CD4-positive, alpha-beta T cell treated with Interleukin-10 for 1 hour (primary cell): ENCODE data around the gene OPN5.
A peak's percentile ranks its signal among the peaks of the same experiment; 100 is the strongest.
"Not testable (repeated sequence)": the region's sequence is repeated elsewhere in the genome, so short reads cannot be mapped to it uniquely, and the experiment has no call there.

Source experiments
- DNase-seq: peaks from one replicate; pipeline ENCODE4 v3.0.0-alpha.2; 2020

Gene OPN5

DNA sequence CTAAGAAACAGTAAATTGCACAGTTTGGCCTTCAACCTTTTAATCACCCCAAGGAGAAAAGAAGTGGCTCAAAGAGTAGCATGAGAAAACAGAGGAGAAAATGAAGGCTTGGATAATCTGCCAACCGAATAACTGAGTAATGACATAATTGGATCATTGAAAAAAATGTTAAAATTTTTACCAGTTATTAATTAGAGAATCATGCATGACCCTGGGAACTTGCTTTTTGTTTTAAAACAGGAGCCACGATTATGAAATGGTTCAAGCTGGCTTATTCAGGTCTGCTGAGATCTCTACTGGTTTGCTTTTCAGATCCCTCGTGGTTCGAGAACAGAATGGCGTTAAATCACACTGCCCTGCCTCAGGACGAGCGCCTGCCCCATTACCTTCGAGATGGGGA, at the start of gene OPN5:
Gene OPN5, plus strand, starts transcription at position 301 of the 400 bp plus-strand sequence. Its CDS starts 35 bp downstream, at position 336.
- DNase-seq = no peak

DNA sequence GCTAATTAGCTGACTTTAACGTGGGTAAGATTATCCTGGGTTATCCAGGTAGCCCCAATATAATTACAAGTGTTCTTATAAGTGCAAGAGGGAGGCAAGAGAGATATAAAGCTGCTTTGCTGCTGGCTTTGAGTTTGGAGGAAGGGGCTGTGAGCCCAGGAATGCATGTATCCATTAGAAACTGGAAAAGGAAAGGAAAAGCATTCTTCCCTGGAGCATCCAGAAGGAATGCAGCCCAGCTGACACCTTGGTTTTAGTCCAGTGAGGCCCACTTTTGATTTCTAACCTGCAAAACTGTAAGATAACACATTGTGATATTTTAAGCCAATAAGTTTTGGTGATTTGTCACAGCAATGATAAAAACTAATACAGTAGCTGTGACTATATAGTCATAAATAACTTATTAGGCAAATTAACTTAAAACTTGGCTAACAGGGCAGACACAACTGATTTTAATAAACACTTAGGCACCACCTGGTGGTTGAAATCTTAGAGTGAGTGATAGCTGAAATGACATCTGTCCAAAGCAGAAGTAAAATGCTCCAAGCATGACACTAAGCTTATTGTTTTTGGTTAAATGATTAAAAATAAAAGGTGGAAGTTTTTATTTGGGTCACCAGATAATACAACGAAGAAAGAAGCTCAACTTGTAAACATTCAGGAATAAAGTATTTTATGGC, 47.8 kb upstream of the OPN5 start:
- DNase-seq = peak; percentile 13

DNA sequence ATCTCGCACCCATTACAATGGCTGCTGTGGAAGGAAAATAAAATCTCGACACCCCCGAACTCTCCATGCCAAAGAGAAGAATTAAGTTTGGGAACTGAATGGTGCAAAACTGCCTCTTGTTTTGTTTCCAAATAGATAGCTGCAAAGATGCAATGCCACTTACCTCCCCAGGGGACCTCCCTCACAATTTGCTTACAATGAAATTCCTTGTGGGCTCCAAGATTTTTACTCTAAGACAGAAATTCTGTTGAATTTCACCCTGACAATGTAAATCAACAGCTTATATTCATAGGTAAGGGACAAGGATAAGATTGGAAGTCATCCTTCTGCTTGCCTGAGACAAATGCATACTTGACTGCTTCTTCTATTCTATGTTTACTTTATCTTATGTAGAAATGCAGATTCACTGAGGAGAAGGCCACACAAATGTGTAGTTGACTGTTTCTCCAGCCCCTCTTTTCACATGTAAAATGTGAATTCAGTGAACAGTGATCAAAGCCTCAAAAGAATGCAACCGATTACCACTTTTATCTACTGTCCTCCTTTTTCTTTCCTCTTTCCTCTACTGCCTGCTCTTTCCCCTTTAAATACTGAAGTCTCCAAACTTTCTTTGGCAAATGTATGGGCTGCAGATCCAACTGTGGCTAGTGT, 46.9 kb upstream of the OPN5 start:
- DNase-seq = no peak

DNA sequence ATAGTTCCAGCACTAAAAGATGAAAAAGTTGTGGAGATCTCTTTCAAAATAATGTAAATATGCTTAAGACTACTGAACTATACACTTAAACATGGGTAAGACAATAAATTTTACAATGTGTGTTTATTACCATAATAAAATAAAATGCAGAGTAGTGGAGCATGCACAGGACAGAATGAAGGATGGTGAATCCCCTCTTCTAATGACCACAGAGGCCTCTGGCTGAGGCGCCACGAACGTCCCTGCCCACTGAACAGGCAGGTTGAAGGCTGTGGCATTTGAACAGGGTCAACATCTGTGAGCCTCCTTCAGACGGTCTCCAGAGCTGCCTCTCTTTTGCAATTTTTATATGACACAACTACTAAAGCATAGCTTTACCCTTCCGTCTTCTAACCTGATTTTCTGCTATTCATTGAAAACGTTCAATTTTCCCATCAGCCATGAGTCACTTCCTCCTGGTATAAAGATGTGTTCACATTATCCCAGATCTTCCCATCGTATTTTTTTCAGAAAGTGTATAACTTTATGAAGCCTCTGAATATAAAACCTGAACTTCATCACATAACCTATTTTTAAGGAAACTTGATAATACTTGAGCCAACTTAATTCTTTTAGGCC, 45.6 kb upstream of the OPN5 start:
- no peak for DNase-seq

DNA sequence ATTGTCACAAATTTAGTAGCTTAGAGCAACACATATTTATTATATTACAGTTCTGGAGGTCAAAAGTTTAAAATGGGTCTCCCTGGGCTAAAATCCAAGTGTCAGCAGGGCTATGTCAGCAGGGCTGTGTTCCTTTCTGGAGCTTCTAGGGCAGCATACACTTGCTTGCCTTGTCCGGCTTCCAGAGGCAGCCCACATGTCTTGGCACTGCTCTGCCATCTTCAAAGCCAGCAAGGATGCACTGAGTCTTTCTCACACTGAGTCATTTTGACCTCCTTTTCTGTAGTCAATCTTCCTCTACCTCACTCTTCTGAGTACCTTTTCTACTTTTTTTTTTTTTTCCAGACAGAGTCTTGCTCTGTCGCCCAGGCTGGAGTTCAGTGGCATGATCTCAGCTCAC, 44.4 kb upstream of the OPN5 start:
- DNase-seq = no peak

DNA sequence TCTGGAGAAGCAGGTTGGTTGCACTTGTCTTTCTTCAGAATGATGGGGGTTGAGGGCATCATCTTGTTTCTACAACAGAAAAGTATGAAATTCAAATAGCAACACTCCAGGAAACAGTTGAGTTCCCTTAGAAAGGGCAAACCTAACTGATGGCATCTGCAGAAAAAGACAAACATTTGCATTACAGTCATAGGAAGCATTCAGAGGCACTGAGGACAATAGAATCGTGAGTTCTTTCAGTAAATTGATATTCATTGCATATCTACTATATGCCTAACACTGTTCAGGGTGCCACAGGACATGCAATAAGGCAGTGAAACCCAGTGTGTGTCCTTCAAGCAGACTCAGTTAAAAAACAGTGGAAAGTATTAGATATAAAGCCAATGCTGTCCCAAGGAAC, 41.1 kb upstream of the OPN5 start:
- no peak for DNase-seq

DNA sequence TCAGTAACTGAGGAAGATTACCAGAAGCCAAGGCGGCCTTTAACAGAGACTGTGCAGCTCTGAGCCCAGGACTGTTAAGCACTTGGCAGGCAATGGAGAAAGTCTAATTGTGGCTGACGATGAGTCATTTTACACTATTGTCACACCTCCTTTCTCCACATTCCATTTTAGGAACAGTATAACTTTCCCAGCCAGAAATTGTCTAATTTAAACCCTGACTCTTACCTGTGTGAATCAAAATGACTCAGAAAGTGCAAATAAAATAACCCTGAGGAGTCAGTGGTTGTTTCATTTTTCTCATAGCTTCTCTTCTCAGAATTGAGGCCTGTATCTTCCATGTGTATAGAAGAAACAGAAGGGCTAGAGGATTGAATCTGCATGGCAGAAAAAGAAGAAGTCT, 40.0 kb upstream of the OPN5 start:
- no peak for DNase-seq

- DNase-seq = no peak
These were observed 38.1 kb upstream of the OPN5 start for GRCh38 chr6:47743744-47744143.

- not testable (repeated sequence) for DNase-seq
These were observed 36.6 kb upstream of the OPN5 start for GRCh38 chr6:47745269-47745668.

DNA sequence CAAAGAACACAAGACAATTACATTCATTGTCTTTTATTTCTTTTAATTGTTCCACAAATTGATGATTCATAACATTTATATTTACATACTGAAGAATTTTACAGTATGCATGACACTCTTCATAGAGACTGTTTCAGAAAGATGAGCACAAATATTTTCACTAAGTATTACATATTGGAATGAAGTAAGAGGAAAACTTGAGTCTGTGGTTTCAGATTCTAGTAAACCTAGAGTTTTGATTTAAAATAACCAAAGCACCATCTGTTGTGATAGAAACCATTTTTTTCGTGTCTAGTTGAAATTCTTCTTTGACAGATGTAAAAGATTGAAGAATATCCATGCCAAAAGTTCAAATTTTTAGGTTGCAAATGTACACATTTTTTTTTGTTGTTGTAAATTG, 32.1 kb upstream of the OPN5 start:
- no peak for DNase-seq

DNA sequence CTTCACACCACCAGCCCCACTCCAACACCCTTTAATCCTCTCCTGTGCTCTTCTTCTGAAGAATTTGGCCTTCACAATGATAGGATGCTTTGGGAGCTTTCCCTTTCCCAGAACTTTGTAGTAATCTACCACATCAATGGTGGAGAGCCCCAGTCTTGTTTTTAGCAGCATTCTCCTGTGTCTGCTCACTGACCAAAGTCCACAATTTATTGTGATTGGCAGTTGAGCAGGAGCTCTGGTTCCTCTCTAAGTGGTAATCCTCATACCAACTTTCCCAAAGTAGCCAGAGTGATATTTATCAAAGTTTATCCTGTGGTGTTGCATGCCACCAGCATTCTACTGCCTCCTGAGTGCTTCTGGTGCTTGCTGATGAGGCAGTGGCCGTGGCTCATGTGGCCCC, 29.0 kb upstream of the OPN5 start:
- no peak for DNase-seq

DNA sequence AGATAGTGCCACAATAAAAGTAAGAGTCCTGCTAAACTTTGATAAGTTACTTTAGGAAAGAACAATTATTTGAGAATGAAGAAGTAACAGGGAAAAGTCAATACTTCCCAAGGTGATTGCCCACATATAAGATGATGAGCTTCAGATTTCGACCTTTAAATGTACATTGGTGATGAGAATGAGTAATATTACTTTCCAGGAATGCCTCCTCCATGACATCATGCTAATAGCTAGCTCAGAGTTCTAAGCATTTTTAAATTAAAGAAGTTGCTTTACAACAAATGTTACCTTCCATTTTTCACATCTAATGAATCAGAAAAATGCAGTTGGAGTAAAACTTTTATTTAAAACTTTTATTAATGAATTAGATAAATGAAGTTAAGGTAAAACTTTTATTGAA, 22.5 kb upstream of the OPN5 start:
- DNase-seq = no peak

- no peak for DNase-seq
These were observed 19.3 kb upstream of the OPN5 start for GRCh38 chr6:47762502-47762901.

GRCh38 chr6:47766445-47766844, 15.4 kb upstream of the OPN5 start:
- DNase-seq = no peak

DNA sequence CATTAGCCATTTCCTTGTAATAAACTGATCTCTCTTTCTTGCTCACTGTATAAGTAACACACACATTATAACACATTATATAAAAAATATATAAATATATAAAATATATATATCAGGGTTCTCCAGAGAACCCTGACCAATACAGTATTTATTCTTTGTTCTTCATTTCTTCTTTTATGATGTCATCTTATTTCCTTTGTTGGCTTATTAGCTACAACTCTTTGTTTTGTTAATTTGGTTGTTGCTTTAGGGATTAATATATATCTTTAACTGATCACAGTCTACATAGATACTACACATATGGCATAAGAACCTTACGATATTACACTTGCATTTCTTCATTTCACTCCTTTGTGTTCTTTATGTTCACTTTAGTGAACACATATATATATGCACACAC, 14.7 kb upstream of the OPN5 start:
- DNase-seq = no peak

DNA sequence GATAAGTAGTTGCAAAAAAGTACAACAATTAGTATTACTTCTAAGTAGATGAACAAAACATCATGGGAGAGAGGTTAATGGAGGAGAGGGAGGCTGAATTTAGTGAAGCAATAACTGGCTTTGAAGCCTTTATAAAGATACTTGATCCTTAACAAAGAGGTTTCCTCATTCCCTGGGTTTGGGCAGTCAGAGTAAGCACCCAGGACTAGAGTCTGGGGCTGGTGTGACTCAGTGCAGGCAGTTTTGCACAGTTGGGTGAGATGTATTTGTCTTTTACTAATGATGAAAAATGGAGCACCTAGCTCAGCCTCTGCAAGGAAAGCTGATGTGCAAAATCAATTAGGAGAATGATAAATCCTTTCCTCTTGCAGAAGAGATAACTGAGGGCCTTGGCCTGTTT, 11.8 kb upstream of the OPN5 start:
- DNase-seq = no peak

DNA sequence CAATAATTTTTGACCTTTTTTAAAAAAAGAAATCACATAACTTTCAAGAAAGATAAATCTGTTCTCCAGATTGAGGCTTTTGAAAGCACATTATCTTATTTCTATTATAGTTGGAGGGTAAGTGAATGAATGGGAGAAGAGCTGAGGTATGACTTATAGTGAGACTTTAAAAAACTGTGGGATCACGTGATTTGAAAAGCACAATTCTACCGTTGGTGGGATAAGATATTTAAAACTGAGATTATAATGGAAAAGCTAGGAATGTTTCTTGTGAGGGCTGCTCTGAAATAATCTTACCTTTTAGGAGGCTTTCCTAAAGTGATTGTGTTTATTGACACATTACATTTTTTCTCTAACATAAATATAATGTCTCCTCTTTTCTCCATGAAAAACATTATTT, 9.5 kb upstream of the OPN5 start:
- no peak for DNase-seq

GRCh38 chr6:47773005-47773404, 8.8 kb upstream of the OPN5 start:
- DNase-seq = no peak

DNA sequence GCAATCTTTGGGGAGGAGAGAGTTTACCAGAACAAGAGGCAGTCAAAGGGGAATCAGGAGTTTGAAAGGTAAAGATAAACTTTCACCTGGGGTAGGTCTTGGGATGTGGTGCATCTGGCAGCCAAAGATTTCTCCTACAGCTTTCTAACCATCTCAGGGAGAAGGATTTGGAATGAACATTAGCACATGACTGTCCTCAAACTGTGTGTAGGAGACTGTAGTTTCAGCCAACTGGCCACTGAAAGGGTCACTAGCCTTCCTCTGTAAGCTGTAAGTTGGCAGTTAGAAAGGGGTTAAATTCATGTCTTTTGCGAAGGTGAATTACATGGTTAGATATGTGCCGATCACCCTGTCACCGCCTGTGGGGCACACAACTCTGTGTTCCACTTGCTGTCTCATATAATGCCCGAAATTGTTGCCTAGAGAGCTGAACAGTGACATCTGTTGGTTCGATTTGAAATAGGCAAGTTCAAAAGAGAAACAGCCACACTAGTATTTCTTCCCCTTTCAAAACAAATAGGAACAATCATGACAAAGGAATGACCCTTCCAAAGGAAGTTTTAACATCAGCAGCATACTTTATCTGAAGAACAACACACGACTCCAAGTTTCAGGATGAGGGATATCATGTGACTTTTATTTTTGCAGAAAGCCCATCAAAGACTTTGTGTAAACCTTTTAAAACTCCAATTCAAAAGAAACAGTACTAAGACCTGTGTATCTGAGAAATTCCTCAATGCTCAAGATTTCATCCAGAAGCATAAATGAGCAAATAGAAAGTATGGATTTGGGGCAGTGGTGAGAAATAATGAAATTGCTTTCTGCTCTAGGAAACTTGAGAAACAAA, 1.1 kb upstream of the OPN5 start:
- DNase-seq = peak; percentile 48

- no peak for DNase-seq
These were observed 3.4 kb downstream of the OPN5 start for GRCh38 chr6:47785182-47785581.

DNA sequence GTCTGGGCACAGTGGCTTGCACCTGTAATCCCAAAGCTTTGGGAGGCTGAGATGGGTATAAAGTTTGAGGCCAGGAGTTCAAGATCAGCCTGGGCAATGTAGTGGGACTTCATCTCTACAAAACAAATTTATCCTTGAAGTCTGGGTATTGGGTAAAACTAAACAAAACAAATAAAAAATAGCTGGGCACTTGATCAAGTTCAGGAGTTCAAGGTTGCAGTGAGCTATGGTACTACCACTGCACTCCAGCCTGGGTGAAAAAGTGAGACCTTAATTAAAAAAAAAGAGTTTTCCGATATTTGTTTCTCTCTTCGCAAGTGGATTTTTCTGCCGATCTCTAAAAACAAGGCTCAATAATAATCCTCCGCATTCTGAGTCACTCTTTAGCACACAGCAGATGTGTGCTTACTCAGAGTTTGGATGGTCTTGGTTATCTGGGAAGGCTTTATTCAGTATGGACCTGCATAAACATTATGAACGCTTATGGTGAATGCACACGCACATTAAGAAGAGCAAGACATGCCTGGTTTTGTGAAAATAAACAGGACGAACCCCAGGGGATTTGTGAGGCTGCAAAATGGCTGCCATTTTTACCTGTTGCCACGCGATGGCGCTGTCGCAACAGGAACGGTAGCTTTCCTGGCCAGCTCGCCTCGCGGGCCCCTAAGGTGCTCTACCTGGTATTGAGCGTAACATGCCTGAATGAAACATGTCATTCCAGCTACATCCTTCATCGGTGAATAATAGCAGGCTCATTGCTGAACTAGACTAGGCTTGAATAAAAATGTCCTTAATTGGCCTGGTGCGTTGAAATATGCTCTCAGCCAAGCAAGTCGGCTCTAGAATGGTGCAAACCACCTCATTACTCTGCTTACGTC, 6.0 kb downstream of the OPN5 start:
- peak; percentile 53 for DNase-seq

DNA sequence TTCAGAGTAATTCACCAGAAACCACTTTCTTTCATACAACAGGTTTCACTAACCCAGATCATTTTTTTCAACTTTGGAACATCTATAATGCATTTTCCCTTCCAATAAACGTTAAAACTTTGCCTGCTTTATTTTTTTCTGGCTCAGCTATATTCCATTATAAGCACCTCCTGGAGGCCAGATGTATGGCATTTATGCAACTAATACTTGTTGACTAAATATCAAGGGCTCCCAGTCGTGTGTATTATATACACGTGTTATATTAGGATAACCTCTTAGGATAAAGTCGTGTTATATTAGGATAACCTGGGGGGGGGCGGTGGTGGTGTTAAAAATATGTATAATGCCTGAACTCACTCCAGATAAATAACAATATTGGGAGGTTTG, 6.7 kb downstream of the OPN5 start:
- no peak for DNase-seq

DNA sequence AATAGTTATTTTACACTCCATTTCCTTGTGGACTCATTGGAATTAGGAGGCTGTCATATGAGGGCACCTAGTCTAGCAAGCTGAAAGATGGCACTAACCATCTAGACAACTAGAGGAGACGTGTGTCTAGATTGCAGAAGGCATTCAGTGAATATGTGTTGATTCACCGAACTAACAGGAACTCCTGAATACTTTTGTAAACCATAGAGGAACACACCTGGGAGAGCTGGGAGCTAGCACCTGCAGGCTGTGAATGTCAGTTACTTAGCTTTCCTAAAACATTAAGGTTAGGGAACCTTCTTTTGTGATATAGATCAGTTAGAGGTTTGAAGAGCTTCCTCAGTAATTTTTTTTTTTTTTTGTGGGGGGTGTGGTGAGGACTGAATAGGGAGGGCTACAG, 7.7 kb downstream of the OPN5 start:
- DNase-seq = no peak
